Tibial nerve (tissue), 4 donors: ENCODE data around the gene S100A9. TPM values are rescaled to one million over a fixed set of nuclear protein-coding genes. Genes with fewer than 3 reads are reported as not detected.

Experiments
- DNase-seq, 2 donors: peaks; one replicate each; pipeline ENCODE4 v3.0.0-alpha.2; 2019; ENCODE audit warnings: low spot score in 2 of 2
- H3K27ac ChIP-seq, 4 donors: fragments of 200-600 bp; sonication (generic) in 3 of 4; one replicate each; pipeline ENCODE4 v1.5.1; 2017 to 2019; ENCODE audit warnings: mild to moderate bottlenecking in 1 of 4
- H3K27me3 ChIP-seq, 2 donors: fragments of 200-600 bp; sonication (generic) in 1 of 2; one replicate each; pipeline versions ENCODE4 v1.5.1 to v1.6.0; 2017 to 2019
- H3K36me3 ChIP-seq, 3 donors: fragments of 200-600 bp; sonication (generic); one replicate each; pipeline ENCODE4 v1.5.1; 2018 to 2019
- H3K4me1 ChIP-seq, 4 donors: fragments of 200-600 bp; sonication (generic) in 3 of 4; one replicate each; pipeline ENCODE4 v1.5.1; 2017 to 2019
- H3K4me3 ChIP-seq, 4 donors: fragments of 200-600 bp; sonication (generic) in 3 of 4; one replicate each; pipeline ENCODE4 v1.5.1; 2017 to 2019; ENCODE audit warnings: mild to moderate bottlenecking in 1 of 4, moderate library complexity in 1 of 4
- H3K9me3 ChIP-seq, 4 donors: fragments of 200-600 bp; sonication (generic) in 3 of 4; one replicate each; pipeline ENCODE4 v1.5.1; 2017 to 2019
- EP300 ChIP-seq, 2 donors: sonication (generic); formaldehyde crosslinking; IDR thresholded peaks; one replicate each; pipeline ENCODE4 v1.6.1; 2017; ENCODE audit warnings: antibody characterized with exemption in 2 of 2, mild to moderate bottlenecking in 1 of 2
- POLR2A ChIP-seq, 2 donors: fragments of 450-650 bp; IDR thresholded peaks; one replicate each; pipeline ENCODE4 v1.6.1; 2017; ENCODE audit warnings: antibody characterized with exemption in 2 of 2, mild to moderate bottlenecking in 2 of 2, moderate library complexity in 2 of 2
- WGBS, 2 donors: methylation state at CpG; one replicate each; pipeline ENCODE4 v1.1.5; 2018; 5-methylcytosine and 5-hydroxymethylcytosine counted together
- total RNA-seq, 4 donors: library from RNA; depleted of rRNA; stranded (reverse); fragments of >200 nt; gene quantifications; one replicate each; pipeline ENCODE4 v1.1.0, GENCODE V29; 2016
- TF ChIP-seq, protein P1 (sequence below), 5 experiments: fragments of 200-600 bp in 3 of 5; fragments of 450-650 bp in 2 of 5; sonication (generic) in 3 of 5; IDR thresholded peaks; one replicate each; pipeline ENCODE4 v1.5.1; 2016 to 2019; ENCODE audit warnings: antibody characterized with exemption in 5 of 5, mild to moderate bottlenecking in 3 of 5, moderate library complexity in 2 of 5

Gene S100A9
- total RNA-seq, 4 donors from 2014 or later: 58.8 to 793 (median 88.3) TPM

DNA sequence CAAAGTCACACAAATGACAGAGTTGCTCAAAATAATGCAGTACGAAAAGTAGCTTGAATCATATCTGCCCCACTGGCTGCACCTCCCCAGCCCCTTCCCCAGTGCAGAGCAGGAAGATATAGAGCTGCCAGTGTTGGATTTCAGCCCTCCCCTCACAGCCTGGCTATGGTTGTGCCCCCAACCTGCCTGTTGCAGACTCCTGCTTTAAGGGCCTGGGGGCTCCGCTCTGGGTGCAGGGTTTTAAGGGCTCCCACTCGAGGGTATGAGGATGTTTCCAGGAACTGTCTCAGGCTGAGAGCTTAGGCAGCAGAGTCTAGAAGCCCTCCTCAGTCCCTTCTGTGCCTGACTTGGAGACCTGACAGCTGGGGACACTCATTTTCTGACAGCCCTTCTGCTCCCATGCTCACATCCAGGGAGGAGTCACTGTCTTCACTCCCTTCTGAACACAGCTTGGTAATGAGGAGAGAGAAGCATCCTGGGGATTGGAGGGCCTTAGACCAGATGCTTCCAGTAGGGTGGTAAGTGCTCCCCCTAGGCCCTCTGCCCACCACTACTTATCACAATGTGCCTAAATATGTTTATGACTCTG, 4.6 kb downstream of the S100A9 start:
- no peaks in the 10 kb centered on the region for H3K9me3 ChIP-seq
- TF ChIP-seq, protein P1, sequence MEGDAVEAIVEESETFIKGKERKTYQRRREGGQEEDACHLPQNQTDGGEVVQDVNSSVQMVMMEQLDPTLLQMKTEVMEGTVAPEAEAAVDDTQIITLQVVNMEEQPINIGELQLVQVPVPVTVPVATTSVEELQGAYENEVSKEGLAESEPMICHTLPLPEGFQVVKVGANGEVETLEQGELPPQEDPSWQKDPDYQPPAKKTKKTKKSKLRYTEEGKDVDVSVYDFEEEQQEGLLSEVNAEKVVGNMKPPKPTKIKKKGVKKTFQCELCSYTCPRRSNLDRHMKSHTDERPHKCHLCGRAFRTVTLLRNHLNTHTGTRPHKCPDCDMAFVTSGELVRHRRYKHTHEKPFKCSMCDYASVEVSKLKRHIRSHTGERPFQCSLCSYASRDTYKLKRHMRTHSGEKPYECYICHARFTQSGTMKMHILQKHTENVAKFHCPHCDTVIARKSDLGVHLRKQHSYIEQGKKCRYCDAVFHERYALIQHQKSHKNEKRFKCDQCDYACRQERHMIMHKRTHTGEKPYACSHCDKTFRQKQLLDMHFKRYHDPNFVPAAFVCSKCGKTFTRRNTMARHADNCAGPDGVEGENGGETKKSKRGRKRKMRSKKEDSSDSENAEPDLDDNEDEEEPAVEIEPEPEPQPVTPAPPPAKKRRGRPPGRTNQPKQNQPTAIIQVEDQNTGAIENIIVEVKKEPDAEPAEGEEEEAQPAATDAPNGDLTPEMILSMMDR (IDR thresholded peaks at IDR 0.05): no peak
- no peaks in the 10 kb centered on the region for H3K36me3 ChIP-seq
- no peaks in the 10 kb centered on the region for H3K4me1 ChIP-seq
- no peaks in the 10 kb centered on the region for H3K27me3 ChIP-seq
- H3K4me3 ChIP-seq: no peak overlapping the region
- WGBS, 2 donors: 68 to 79% methylated on average over 3 of the region's 3 CpGs
- H3K27ac ChIP-seq: no peak overlapping the region
- DNase-seq: no peak

DNA sequence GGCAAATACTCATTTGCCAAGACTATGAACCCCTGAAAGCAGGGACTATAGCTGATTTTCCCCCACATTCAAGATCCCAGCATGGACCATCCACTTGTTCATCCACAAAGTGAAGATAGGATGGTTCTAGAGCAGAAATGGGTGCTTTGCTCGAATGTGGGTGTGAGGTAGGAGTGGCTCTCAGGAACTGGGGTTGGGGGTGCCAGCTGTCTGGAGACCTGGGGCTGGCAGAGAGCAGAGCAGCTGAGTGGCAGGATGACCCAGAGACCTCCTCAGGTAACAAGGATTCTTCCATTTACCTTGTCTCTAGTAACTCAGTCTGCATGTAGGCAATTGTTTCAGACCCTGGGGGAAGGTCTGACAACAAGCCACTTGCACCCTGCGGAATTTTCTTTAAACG, 6.0 kb downstream of the S100A9 start:
- WGBS, 2 donors: 56 to 60% methylated on average over 3 of the region's 3 CpGs
- DNase-seq: no peak
- TF ChIP-seq EP300 (IDR thresholded peaks at IDR 0.05) (no peak), POLR2A (IDR thresholded peaks at IDR 0.05) (no peak)
- TF ChIP-seq, protein P1 (IDR thresholded peaks at IDR 0.05): no peak
- Histone ChIP-seq H3K9me3 (no peaks in the 10 kb centered on the region), H3K4me1 (no peaks in the 10 kb centered on the region), H3K27ac (no peak overlapping the region), H3K36me3 (no peaks in the 10 kb centered on the region), H3K4me3 (no peak overlapping the region), H3K27me3 (no peaks in the 10 kb centered on the region)

DNA sequence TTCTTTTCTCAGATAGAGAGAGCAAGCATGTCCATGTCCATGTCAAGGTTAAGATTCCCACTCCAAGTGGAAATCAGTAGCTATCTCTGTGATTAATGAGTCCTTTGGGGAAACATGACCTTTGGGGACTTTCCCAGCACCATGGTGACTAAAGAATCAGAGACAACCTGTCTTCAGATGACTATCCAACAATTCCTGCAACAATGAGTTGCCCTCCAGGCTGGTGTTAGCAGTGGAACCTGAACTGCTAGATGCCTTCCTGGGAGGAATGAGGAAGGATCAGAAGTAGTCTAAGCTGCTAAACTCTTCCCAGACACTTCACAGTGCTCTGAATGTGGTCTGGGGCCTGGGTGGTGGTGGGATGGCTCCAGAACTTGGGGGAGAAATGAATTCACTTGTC, 6.5 kb downstream of the S100A9 start:
- no peaks in the 10 kb centered on the region for H3K27me3 ChIP-seq
- no peaks in the 10 kb centered on the region for H3K9me3 ChIP-seq
- H3K4me3 ChIP-seq: no peak overlapping the region
- no peak for DNase-seq
- no peak for TF ChIP-seq POLR2A (IDR thresholded peaks at IDR 0.05)
- no peak for TF ChIP-seq EP300 (IDR thresholded peaks at IDR 0.05)
- TF ChIP-seq, protein P1 (IDR thresholded peaks at IDR 0.05): no peak
- H3K27ac ChIP-seq: no peak overlapping the region
- H3K36me3 ChIP-seq: no peaks in the 10 kb centered on the region
- no peaks in the 10 kb centered on the region for H3K4me1 ChIP-seq

DNA sequence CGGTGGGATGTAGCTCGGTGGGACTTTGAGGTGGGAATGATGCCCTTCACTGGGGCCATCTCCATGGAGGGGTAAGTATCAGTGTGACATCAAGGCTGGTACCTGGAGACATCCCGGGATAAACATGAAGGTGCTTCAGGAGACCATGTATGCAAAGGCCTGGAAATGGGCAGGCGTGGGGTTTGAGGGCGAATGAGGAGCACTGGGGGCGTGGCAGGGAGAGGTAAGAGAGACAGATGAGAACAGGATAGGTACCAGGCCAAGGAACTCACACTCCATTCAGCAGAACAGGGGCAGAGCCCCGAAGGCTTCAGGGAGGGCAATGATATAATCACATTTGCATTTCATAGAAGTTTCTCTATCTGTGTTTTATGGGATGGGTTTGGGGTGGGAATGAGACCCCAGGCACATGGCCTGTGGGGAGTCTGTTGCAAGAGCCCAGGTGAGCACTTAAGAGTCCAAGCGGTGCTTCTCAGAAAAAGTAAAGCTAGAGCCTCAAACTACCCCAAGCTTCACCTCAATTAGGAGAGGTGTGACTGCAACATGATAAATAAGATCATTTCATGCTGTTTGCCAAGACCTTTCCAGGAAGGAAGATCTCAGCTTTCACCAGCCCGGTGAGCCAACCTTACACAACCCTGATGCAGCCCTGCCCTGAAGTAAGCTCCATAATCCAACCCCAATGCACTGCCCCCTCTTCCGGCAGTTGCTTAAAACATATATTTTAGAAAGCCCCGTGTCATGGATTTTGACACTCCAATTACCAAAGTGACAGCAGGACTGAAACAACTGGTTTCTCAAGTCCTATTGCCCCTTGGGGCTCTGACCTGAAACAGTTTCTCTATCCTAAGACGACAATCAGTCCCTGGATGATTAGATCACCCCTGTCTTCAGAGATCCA, 7.4 kb downstream of the S100A9 start:
- no peak for DNase-seq
- Histone ChIP-seq H3K4me1 (no peaks in the 10 kb centered on the region), H3K27me3 (no peaks in the 10 kb centered on the region), H3K27ac (no peak overlapping the region), H3K4me3 (no peak overlapping the region), H3K9me3 (no peaks in the 10 kb centered on the region), H3K36me3 (no peaks in the 10 kb centered on the region)
- WGBS, 2 donors: 73 to 75% methylated on average over 12 of the region's 12 CpGs
- no peak for TF ChIP-seq EP300 (IDR thresholded peaks at IDR 0.05)
- TF ChIP-seq, protein P1 (IDR thresholded peaks at IDR 0.05): no peak
- no peak for TF ChIP-seq POLR2A (IDR thresholded peaks at IDR 0.05)

- TF ChIP-seq EP300 (IDR thresholded peaks at IDR 0.05): no peak
- no peak for TF ChIP-seq POLR2A (IDR thresholded peaks at IDR 0.05)
- H3K9me3 ChIP-seq: no peaks in the 10 kb centered on the region
Measured at GRCh38 chr1:153365696-153366095, 8.0 kb downstream of the S100A9 start.

More at GRCh38 chr1:153365696-153366095, 8.0 kb downstream of the S100A9 start:
- H3K27me3 ChIP-seq: no peaks in the 10 kb centered on the region
- no peak overlapping the region for H3K4me3 ChIP-seq
- no peaks in the 10 kb centered on the region for H3K4me1 ChIP-seq
- no peak for DNase-seq
- H3K27ac ChIP-seq: no peak overlapping the region
- 75 to 83% methylated on average over 8 of the region's 8 CpGs for WGBS, 2 donors
- H3K36me3 ChIP-seq: no peaks in the 10 kb centered on the region
